HCT116 (cell line): Measurements from ENCODE around the gene WHRN. TPM values are rescaled to one million over a fixed set of nuclear protein-coding genes. Genes with fewer than 3 reads are reported as not detected.

ENCODE experiments used
- ATAC-seq: fragments of 200-7000 bp; cut with Tn5 transposase; 2 replicates; pipeline ENCODE4 v1.9.1; 2020; ENCODE audit warnings: mild to moderate bottlenecking, moderate library complexity
- BruUV-seq: library from RNA; stranded (reverse); fragments of 400-500 nt; replicated peaks from 2 replicates; lab custom pipeline; 2021; lab: Mats Ljungman, UMichigan
- CTCF ChIA-PET: fragments of 300-600 bp; sonication (Branson Sonifier 250); formaldehyde crosslinking; loops from one replicate; lab custom pipeline; 2021; ENCODE audit warnings: antibody characterized with exemption; lab: Charles Lee
- POLR2A ChIA-PET: fragments of 300-600, 350-600 bp; sonication (Branson Sonifier 250); formaldehyde crosslinking; loops from one replicate; lab custom pipeline; 2021; ENCODE audit warnings: antibody characterized with exemption; lab: Charles Lee
- RAD21 ChIA-PET, 2 experiments: fragments of 300-600 bp; sonication (Branson Sonifier 250); formaldehyde crosslinking; loops; one replicate each; lab custom pipeline; 2023; ENCODE audit warnings: low total read pairs in 2 of 2; ENCODE audit not compliant: uncharacterized antibody in 2 of 2, unreplicated experiment in 2 of 2, low non-redundant PET in 1 of 2; lab: Charles Lee
- DNase-seq: peaks from one replicate; pipeline ENCODE4 v3.0.0-alpha.2; 2010; ENCODE audit warnings: low read depth, low spot score
- H2AFZ ChIP-seq: fragments of 200-600 bp; shearing (Covaris generic), sonication (generic); 2 replicates; pipeline ENCODE4 v1.6.1; 2017; ENCODE audit warnings: low read depth, mixed run types, mixed read lengths, antibody characterized with exemption, low read length; ENCODE audit not compliant: poor library complexity, severe bottlenecking
- H3K27ac ChIP-seq: 2 replicates; pipeline ENCODE4 v1.5.1; 2012; ENCODE audit warnings: low read depth, low read length
- H3K27me3 ChIP-seq: fragments of 200-600 bp; sonication (generic); 2 replicates; pipeline ENCODE4 v1.6.1; 2016; ENCODE audit warnings: mixed run types, low read length, mixed read lengths; ENCODE audit not compliant: insufficient read depth
- H3K36me3 ChIP-seq, 2 experiments: fragments of 200-500 bp in 1 of 2; fragments of 200-600 bp in 1 of 2; sonication (Bioruptor generic) in 1 of 2; sonication (generic) in 1 of 2; 2 replicates each; pipeline versions ENCODE4 v1.5.1 to v1.6.1; 2014 to 2016; ENCODE audit warnings: low read length in 2 of 2, inconsistent platforms in 1 of 2, mixed read lengths in 1 of 2, mixed run types in 1 of 2; ENCODE audit not compliant: insufficient read depth in 2 of 2, control insufficient read depth in 1 of 2
- H3K4me1 ChIP-seq, 2 experiments: fragments of 200-600 bp in 1 of 2; sonication (generic) in 1 of 2; 2 replicates each; pipeline versions ENCODE4 v1.5.1 to v1.6.1; 2012 to 2017; ENCODE audit warnings: low read length in 2 of 2, inconsistent platforms in 1 of 2, mild to moderate bottlenecking in 1 of 2, mixed read lengths in 1 of 2, mixed run types in 1 of 2, moderate library complexity in 1 of 2; ENCODE audit not compliant: insufficient read depth in 2 of 2, control insufficient read depth in 1 of 2
- H3K4me2 ChIP-seq: fragments of 200-600 bp; sonication (generic); 2 replicates; pipeline ENCODE4 v1.6.1; 2017; ENCODE audit warnings: mixed run types, low read length, mixed read lengths
- H3K4me3 ChIP-seq, 2 experiments: fragments of 200-600 bp in 1 of 2; sonication (generic) in 1 of 2; replicated peaks in 1 of 2; 2 replicates each; pipeline ENCODE4 v1.5.1; 2011 to 2016; ENCODE audit warnings: low read length in 2 of 2, control low read depth in 1 of 2, low read depth in 1 of 2, mild to moderate bottlenecking in 1 of 2, mixed read lengths in 1 of 2, mixed run types in 1 of 2
- H3K79me2 ChIP-seq: fragments of 200-600 bp; sonication (generic); 2 replicates; pipeline ENCODE4 v1.6.1; 2017; ENCODE audit warnings: mild to moderate bottlenecking, mixed run types, low read length, moderate library complexity, mixed read lengths; ENCODE audit not compliant: insufficient read depth
- H3K9ac ChIP-seq: fragments of 200-600 bp; sonication (generic); 2 replicates; pipeline ENCODE4 v1.6.1; 2016; ENCODE audit warnings: low read length, mixed read lengths
- H3K9me2 ChIP-seq: fragments of 200-600 bp; sonication (generic), shearing (Covaris generic); 2 replicates; pipeline ENCODE4 v1.6.1; 2017; ENCODE audit warnings: mixed run types, mild to moderate bottlenecking, moderate library complexity; ENCODE audit not compliant: insufficient read depth
- H3K9me3 ChIP-seq, 2 experiments: fragments of 200-500 bp in 1 of 2; fragments of 200-600 bp in 1 of 2; sonication (Bioruptor generic) in 1 of 2; sonication (generic) in 1 of 2; 2 replicates each; pipeline ENCODE4 v1.6.1; 2014 to 2017; ENCODE audit warnings: low read length in 2 of 2, mixed read lengths in 2 of 2, inconsistent platforms in 1 of 2, low read depth in 1 of 2, mild to moderate bottlenecking in 1 of 2, mixed run types in 1 of 2, moderate library complexity in 1 of 2; ENCODE audit not compliant: control insufficient read depth in 1 of 2, insufficient read depth in 1 of 2
- H4K20me1 ChIP-seq: fragments of 200-600 bp; sonication (generic), shearing (Covaris generic); 2 replicates; pipeline ENCODE4 v1.6.1; 2017; ENCODE audit warnings: mixed run types, mild to moderate bottlenecking, moderate library complexity; ENCODE audit not compliant: insufficient read depth
- CEBPB ChIP-seq: IDR thresholded peaks from 2 replicates; pipeline ENCODE4 v1.6.1; 2012; ENCODE audit warnings: low read depth
- EGR1 ChIP-seq: IDR thresholded peaks from 2 replicates; pipeline ENCODE4 v1.6.1; 2012; ENCODE audit warnings: low read depth
- ELF1 ChIP-seq: IDR thresholded peaks from 2 replicates; pipeline ENCODE4 v1.6.1; 2012; ENCODE audit warnings: low read depth, borderline replicate concordance
- EZH2 ChIP-seq: fragments of 200-600 bp; sonication (generic); IDR thresholded peaks from 2 replicates; pipeline ENCODE4 v1.6.1; 2017; ENCODE audit warnings: antibody characterized with exemption, mixed run types
- EZH2phosphoT487 ChIP-seq: fragments of 200-600 bp; IDR thresholded peaks from 2 replicates; pipeline ENCODE4 v1.6.1; 2018; ENCODE audit warnings: antibody characterized with exemption, borderline replicate concordance
- FOSL1 ChIP-seq: IDR thresholded peaks from 2 replicates; pipeline ENCODE4 v1.6.1; 2012; ENCODE audit warnings: low read depth
- JUND ChIP-seq: IDR thresholded peaks from 2 replicates; pipeline ENCODE4 v1.6.1; 2012
- MAX ChIP-seq: IDR thresholded peaks from 2 replicates; pipeline ENCODE4 v1.6.1; 2012
- POLR2A ChIP-seq: IDR thresholded peaks from 2 replicates; pipeline ENCODE4 v1.7.0; 2011; ENCODE audit warnings: borderline replicate concordance; ENCODE audit not compliant: insufficient read depth, insufficient read length; ENCODE audit errors: extremely low read depth
- POLR2AphosphoS5 ChIP-seq: IDR thresholded peaks from 2 replicates; pipeline ENCODE4 v1.6.1; 2011; ENCODE audit warnings: mild to moderate bottlenecking, low read depth, low read length, moderate library complexity
- RAD21 ChIP-seq: IDR thresholded peaks from 2 replicates; pipeline ENCODE4 v1.6.1; 2012; ENCODE audit warnings: low read depth, mild to moderate bottlenecking
- SIN3A ChIP-seq: IDR thresholded peaks from 2 replicates; pipeline ENCODE4 v1.6.1; 2012; ENCODE audit warnings: low read depth
- SP1 ChIP-seq: IDR thresholded peaks from 2 replicates; pipeline ENCODE4 v1.6.1; 2012; ENCODE audit warnings: low read depth
- SRF ChIP-seq: IDR thresholded peaks from 2 replicates; pipeline ENCODE4 v1.6.1; 2012; ENCODE audit warnings: low read depth
- TCF7L2 ChIP-seq: IDR thresholded peaks from 2 replicates; pipeline ENCODE4 v1.7.0; 2011; ENCODE audit warnings: borderline replicate concordance, inconsistent platforms; ENCODE audit not compliant: insufficient read depth, insufficient read length; ENCODE audit errors: extremely low read depth
- YY1 ChIP-seq: IDR thresholded peaks from 2 replicates; pipeline ENCODE4 v1.6.1; 2011; ENCODE audit warnings: low read length, low read depth, moderate library complexity, mild to moderate bottlenecking; ENCODE audit not compliant: insufficient replicate concordance; ENCODE audit errors: extremely low read depth
- ZFX ChIP-seq: fragments of 450-650 bp; IDR thresholded peaks from 2 replicates; pipeline ENCODE4 v1.6.1; 2017
- intact Hi-C: fragments of 100-400 bp; cut with micrococcal nuclease; formaldehyde crosslinking; loops from 2 replicates; pipeline ENCODE4 v1.10.0; 2022
- total RNA-seq: library from RNA; stranded (reverse); gene quantifications from one replicate; pipeline ENCODE4 v1.2.1, GENCODE V29; 2021; ENCODE audit not compliant: unreplicated experiment
- TF ChIP-seq, protein P1 (sequence below): IDR thresholded peaks from 2 replicates; pipeline ENCODE4 v1.6.1; 2012
- TF ChIP-seq, protein P2 (sequence below): IDR thresholded peaks from 2 replicates; pipeline ENCODE4 v1.6.1; 2011; ENCODE audit warnings: mild to moderate bottlenecking, low read length, moderate library complexity; ENCODE audit not compliant: insufficient replicate concordance; ENCODE audit errors: extremely low read depth

The WHRN gene
- total RNA-seq, 1 experiment from 2014 or later: 12.8 TPM

DNA sequence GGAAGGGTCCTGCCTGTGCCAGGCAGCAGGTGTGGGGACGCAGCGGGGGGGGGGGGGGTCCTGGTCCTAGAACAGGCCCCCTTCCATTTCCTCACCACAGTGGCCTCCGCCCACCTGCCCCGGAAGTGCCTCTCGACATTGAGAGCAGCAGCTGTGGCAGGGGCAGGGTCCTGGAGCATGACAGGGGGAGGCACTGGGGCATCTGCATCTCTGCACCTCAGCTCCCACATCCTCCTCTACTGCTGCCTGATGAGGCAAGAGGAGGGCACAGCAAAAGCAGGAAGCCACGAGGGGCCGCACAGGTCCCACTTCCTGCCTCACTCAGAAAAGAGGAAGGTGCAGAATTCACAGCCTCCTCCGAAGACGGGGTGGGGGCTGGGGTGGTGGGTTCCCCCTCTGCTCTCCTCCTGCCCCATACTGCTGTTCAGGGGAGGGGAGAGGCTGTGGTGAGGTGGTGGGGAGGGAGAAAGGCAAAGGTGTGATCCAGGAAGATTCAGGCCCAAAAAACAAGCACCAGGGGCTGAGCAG, 132.3 kb downstream of the WHRN start:
- no peak overlapping the region for H3K4me2 ChIP-seq
- H3K9me3 ChIP-seq: no peaks in the 10 kb centered on the region
- BruUV-seq: no TSS peak
- no peak for ATAC-seq
- H3K4me3 ChIP-seq: no peak overlapping the region
- H4K20me1 ChIP-seq: no peaks in the 10 kb centered on the region
- no peaks in the 10 kb centered on the region for H3K79me2 ChIP-seq
- CTCF ChIA-PET: no interaction called here
- no peak for TF ChIP-seq SP1
- TF ChIP-seq, protein P1, sequence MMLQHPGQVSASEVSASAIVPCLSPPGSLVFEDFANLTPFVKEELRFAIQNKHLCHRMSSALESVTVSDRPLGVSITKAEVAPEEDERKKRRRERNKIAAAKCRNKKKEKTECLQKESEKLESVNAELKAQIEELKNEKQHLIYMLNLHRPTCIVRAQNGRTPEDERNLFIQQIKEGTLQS: no peak
- no peak for TF ChIP-seq POLR2A
- no peak for TF ChIP-seq ZFX
- TF ChIP-seq FOSL1: no peak
- TF ChIP-seq YY1: no peak
- TF ChIP-seq POLR2AphosphoS5: no peak
- TF ChIP-seq MAX: no peak
- no peak for TF ChIP-seq EGR1
- TF ChIP-seq JUND: no peak
- no peak for TF ChIP-seq EZH2
- TF ChIP-seq SRF: no peak
- no peak for TF ChIP-seq CEBPB
- TF ChIP-seq EZH2phosphoT487: no peak
- TF ChIP-seq RAD21: no peak
- no peak for TF ChIP-seq ELF1
- TF ChIP-seq, protein P2, sequence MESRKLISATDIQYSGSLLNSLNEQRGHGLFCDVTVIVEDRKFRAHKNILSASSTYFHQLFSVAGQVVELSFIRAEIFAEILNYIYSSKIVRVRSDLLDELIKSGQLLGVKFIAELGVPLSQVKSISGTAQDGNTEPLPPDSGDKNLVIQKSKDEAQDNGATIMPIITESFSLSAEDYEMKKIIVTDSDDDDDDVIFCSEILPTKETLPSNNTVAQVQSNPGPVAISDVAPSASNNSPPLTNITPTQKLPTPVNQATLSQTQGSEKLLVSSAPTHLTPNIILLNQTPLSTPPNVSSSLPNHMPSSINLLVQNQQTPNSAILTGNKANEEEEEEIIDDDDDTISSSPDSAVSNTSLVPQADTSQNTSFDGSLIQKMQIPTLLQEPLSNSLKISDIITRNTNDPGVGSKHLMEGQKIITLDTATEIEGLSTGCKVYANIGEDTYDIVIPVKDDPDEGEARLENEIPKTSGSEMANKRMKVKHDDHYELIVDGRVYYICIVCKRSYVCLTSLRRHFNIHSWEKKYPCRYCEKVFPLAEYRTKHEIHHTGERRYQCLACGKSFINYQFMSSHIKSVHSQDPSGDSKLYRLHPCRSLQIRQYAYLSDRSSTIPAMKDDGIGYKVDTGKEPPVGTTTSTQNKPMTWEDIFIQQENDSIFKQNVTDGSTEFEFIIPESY: no peak
- TF ChIP-seq SIN3A: no peak
- no peak for TF ChIP-seq TCF7L2
- TF ChIP-seq, all 23 proteins: peak for 0
- Histone ChIP-seq H3K4me1 (no peaks in the 10 kb centered on the region), H3K27ac (no peak overlapping the region), H2AFZ (no peak overlapping the region), H3K27me3 (no peaks in the 10 kb centered on the region), H3K36me3 (no peaks in the 10 kb centered on the region), H3K9me2 (no peaks in the 10 kb centered on the region), H3K9ac (no peak overlapping the region)
- intact Hi-C loops: no loop called here
- RAD21 ChIA-PET: interaction anchor here in 1 of 2 experiments (0.7 kb wide), 1 partner anchor 17 kb away, joined by 9 read pairs; no protein-coding TSS in a partner anchor
- no peak for DNase-seq
- POLR2A ChIA-PET: no interaction called here
